Muscle layer of colon (tissue), 2 donors: Measurements from ENCODE around the gene CPEB3.

ENCODE experiments used
- H3K27ac ChIP-seq: one replicate; pipeline ENCODE4 v1.7.0; 2013; ENCODE audit warnings: low read depth, mild to moderate bottlenecking, low read length, moderate library complexity
- H3K27me3 ChIP-seq, 2 donors: one replicate each; pipeline ENCODE4 v1.7.0; 2013; ENCODE audit warnings: low read length in 2 of 2, mild to moderate bottlenecking in 2 of 2; ENCODE audit not compliant: insufficient read depth in 2 of 2, control insufficient read depth in 1 of 2
- H3K36me3 ChIP-seq: one replicate; pipeline ENCODE4 v1.7.0; 2013; ENCODE audit warnings: mild to moderate bottlenecking, low read length; ENCODE audit not compliant: insufficient read depth
- H3K4me1 ChIP-seq: one replicate; pipeline ENCODE4 v1.7.0; 2013; ENCODE audit warnings: mild to moderate bottlenecking, low read length; ENCODE audit not compliant: insufficient read depth
- H3K4me3 ChIP-seq, 2 donors: one replicate each; pipeline ENCODE4 v1.7.0; 2013; ENCODE audit warnings: low read length in 2 of 2, low read depth in 1 of 2, mild to moderate bottlenecking in 1 of 2, moderate library complexity in 1 of 2
- H3K9ac ChIP-seq: one replicate; pipeline ENCODE4 v1.7.0; 2013; ENCODE audit warnings: low read length
- H3K9me3 ChIP-seq: one replicate; pipeline ENCODE4 v1.7.0; 2013; ENCODE audit warnings: mild to moderate bottlenecking, low read length
- donor health status: abdominal sarcoma.
- donor health status: Adenocarcinoma of cecum.

The CPEB3 gene

GRCh38 chr10:92010047-92010735, 280.7 kb downstream of the CPEB3 start:
- H3K9me3 ChIP-seq, result no peaks in the 10 kb centered on the region
- H3K36me3 ChIP-seq, result peaks cover 33% of the 10 kb centered on the region

GRCh38 chr10:92009445-92009844, 281.4 kb downstream of the CPEB3 start:
- no peaks in the 10 kb centered on the region for H3K9me3 ChIP-seq
- peaks cover 26% of the 10 kb centered on the region for H3K36me3 ChIP-seq
- no peaks in the 10 kb centered on the region for H3K27me3 ChIP-seq
- H3K4me3 ChIP-seq, result no peak overlapping the region
- H3K9ac ChIP-seq, result no peak overlapping the region
- H3K27ac ChIP-seq, result no peak overlapping the region
- no peaks in the 10 kb centered on the region for H3K4me1 ChIP-seq

More at GRCh38 chr10:92010047-92010735, 280.7 kb downstream of the CPEB3 start:
- H3K4me1 ChIP-seq, result no peaks in the 10 kb centered on the region
- no peak overlapping the region for H3K4me3 ChIP-seq
- no peak overlapping the region for H3K27ac ChIP-seq
- H3K27me3 ChIP-seq, result no peaks in the 10 kb centered on the region
- no peak overlapping the region for H3K9ac ChIP-seq

- no peak overlapping the region for H3K4me3 ChIP-seq
- H3K9me3 ChIP-seq, result no peaks in the 10 kb centered on the region
- H3K4me1 ChIP-seq, result no peaks in the 10 kb centered on the region
- no peak overlapping the region for H3K27ac ChIP-seq
- H3K9ac ChIP-seq, result no peak overlapping the region
- H3K36me3 ChIP-seq, result peaks cover 8% of the 10 kb centered on the region
- H3K27me3 ChIP-seq, result no peaks in the 10 kb centered on the region
Measured at GRCh38 chr10:92005978-92006377, 284.9 kb downstream of the CPEB3 start.

- no peaks in the 10 kb centered on the region for H3K9me3 ChIP-seq
- no peaks in the 10 kb centered on the region for H3K27me3 ChIP-seq
- H3K36me3 ChIP-seq, result peaks cover 3% of the 10 kb centered on the region
- H3K9ac ChIP-seq, result no peak overlapping the region
- no peaks in the 10 kb centered on the region for H3K4me1 ChIP-seq
- no peak overlapping the region for H3K4me3 ChIP-seq
- H3K27ac ChIP-seq, result no peak overlapping the region
Measured at GRCh38 chr10:92003258-92003657, 287.6 kb downstream of the CPEB3 start.

- no peak overlapping the region for H3K9ac ChIP-seq
- no peaks in the 10 kb centered on the region for H3K9me3 ChIP-seq
- H3K27ac ChIP-seq, result no peak overlapping the region
- H3K27me3 ChIP-seq, result no peaks in the 10 kb centered on the region
- peaks cover 5% of the 10 kb centered on the region for H3K36me3 ChIP-seq
- no peaks in the 10 kb centered on the region for H3K4me1 ChIP-seq
- no peak overlapping the region for H3K4me3 ChIP-seq
Measured at GRCh38 chr10:92001995-92002394, 288.9 kb downstream of the CPEB3 start.

GRCh38 chr10:92001581-92001980, 289.3 kb downstream of the CPEB3 start:
- Histone ChIP-seq H3K4me3 (no peak overlapping the region), H3K27me3 (no peaks in the 10 kb centered on the region), H3K9ac (no peak overlapping the region), H3K36me3 (peaks cover 5% of the 10 kb centered on the region), H3K27ac (no peak overlapping the region), H3K9me3 (no peaks in the 10 kb centered on the region), H3K4me1 (no peaks in the 10 kb centered on the region)
